GM13977 (cell line): ENCODE measurements around the gene DNAJC5G.

Experiments
- DNase-seq: peaks from one replicate; pipeline ENCODE4 v3.0.0; 2012; ENCODE audit warnings: low spot score
- in situ Hi-C: fragments of 300-500 bp; cut with MboI; formaldehyde crosslinking; loops from one replicate; pipeline ENCODE4 v1.12.0; 2022; ENCODE audit warnings: low sequenced_read_pairs, low pct_unique_long_range_greater_than_20kb, mixed read lengths, inconsistent platforms; ENCODE audit not compliant: unreplicated experiment
- TF ChIP-seq, protein P1 (sequence below): IDR thresholded peaks from 2 replicates; pipeline ENCODE4 v1.5.1; 2012; ENCODE audit warnings: mild to moderate bottlenecking, control low read depth; ENCODE audit not compliant: insufficient read depth; ENCODE audit errors: extremely low read depth, missing control alignments

The DNAJC5G gene

DNA sequence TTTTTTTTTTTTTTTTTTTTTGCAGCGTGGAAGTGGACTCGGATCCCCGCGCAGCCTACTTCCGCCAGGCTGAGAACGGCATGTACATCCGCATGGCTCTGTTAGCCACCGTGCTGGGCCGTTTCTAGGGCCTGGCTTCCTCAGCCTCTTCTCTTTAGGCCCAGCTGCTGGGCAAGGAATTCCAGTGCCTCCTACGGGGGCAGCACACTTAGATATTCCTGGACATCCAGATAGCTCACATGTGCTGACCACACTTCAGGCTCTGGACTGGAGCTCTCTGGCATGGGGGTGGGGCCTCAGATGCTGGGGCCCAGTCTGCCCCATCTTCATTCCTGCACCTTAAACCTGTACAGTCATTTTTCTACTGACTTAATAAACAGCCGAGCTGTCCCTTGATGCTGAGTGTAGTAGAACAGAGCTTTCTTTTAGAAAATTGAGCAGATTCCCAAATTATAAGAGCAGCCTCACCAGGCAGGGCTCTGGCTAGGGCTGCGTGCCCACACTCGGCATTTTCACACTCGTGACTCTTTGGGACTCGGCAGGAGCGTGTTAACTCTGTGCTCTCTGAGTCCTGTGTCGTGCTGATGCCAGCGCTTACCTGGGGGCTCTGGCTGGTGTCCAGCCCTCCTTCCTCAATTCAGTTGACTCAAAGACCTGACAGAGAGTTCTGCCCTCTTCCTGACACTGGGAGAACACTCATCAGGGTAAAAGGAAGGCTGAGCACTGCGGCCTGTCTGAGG lies 31.7 kb upstream of the DNAJC5G start:
- TF ChIP-seq, protein P1, sequence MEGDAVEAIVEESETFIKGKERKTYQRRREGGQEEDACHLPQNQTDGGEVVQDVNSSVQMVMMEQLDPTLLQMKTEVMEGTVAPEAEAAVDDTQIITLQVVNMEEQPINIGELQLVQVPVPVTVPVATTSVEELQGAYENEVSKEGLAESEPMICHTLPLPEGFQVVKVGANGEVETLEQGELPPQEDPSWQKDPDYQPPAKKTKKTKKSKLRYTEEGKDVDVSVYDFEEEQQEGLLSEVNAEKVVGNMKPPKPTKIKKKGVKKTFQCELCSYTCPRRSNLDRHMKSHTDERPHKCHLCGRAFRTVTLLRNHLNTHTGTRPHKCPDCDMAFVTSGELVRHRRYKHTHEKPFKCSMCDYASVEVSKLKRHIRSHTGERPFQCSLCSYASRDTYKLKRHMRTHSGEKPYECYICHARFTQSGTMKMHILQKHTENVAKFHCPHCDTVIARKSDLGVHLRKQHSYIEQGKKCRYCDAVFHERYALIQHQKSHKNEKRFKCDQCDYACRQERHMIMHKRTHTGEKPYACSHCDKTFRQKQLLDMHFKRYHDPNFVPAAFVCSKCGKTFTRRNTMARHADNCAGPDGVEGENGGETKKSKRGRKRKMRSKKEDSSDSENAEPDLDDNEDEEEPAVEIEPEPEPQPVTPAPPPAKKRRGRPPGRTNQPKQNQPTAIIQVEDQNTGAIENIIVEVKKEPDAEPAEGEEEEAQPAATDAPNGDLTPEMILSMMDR: no peak
- DNase-seq: no peak
- in situ Hi-C loops: no loop called here

DNA sequence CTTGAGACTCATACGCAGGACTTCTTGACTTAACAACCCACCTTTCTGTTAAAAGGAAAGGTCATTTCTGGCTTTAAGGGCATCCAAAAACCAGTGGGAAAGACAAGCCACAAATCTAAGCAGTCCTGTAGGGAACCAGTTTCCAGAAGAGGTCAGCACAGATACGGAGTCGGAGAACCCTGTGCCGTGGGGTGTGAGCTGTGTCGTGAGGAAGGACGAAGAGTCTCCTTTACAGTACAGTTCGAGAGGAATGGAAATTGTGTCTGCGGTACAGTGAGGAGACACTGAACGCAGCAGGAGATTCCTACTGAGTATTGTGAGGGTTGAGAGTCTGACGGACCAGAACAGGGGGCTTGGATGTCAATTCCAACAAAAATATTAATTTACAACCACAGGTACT lies 30.1 kb upstream of the DNAJC5G start:
- DNase-seq: no peak
- in situ Hi-C loops: no loop called here
- TF ChIP-seq, protein P1: no peak

GRCh38 chr2:27245626-27246025 lies 29.6 kb upstream of the DNAJC5G start:
- in situ Hi-C loops: no loop called here
- no peak for DNase-seq
- TF ChIP-seq, protein P1: no peak

- no peak for DNase-seq
- TF ChIP-seq, protein P1: no peak
- in situ Hi-C loops: no loop called here
Measured at GRCh38 chr2:27247893-27248292, 27.3 kb upstream of the DNAJC5G start.

DNA sequence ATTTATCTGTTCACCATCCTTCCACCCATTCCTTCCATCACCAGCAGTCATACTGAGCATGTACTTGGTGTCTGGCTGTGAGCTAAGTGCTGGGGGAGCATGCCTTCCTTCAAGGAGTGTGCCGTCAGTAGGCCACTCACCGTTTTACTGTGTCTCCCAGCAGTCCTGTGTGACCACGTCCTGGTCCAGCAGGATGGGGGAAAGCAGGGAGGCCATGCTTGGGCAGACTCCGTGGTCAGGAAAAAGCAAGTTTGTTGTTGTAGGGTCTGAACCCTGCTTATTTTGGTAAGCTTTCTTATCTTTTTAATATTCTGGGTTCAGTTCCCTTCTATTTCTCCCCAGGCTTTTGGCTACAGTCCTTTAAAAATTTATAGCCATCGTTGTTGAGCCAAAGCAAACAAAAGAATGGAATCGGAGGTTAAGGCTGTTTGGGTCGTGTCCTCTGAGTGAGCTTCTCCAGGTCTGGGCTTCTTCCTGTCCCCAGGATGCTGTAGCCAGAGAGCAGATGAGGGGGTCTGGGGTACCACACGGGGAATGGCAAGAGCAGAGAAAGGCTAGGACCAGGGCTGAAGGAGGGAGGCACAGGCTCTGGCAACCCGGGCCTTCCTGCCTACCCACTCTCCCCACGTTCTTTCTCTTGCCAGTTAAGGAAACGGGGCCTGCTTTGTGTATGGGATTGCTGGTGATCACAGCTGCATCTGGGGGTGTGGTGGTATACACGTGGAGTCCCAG lies 25.9 kb upstream of the DNAJC5G start:
- no peak for DNase-seq
- in situ Hi-C loops: no loop called here
- TF ChIP-seq, protein P1: no peak

DNA sequence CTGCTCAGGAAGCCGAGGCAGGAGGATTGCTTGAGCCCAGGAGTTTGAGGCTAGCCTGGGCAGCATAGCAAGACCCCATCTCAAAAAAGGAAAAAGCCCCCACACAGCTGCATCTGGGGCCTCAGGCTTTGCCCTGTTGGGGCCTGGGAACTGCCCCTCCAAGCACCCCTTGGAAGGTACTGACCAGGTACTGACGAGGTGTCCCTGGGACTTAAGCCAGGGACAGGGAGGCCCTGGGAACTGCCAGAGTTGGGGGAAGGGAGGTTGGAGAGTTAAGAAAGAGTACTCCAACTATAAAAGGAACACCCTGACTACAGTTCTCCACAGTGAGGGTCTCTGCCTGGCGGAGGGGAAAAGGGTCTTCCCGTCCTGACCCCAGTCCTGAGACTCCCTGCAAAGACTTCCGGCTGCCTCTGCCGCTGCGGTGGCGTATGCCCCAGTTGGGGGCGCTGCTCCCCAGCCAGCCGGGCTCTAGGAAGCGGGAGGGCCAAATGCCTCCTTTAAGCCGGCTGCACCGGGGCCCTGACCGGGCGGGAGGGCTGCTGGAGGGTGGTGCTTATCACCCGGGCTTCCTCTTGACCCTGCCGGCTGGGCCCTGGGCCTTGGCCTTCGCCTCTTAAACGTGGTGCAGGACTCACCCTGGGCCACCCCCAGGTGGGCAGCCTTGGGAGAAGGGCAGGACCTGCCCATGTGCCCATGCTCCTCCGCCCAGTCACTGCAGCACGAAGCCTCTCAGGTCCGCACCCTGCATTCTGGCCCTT lies 25.2 kb upstream of the DNAJC5G start:
- in situ Hi-C loops: no loop called here
- peak; percentile 82 for DNase-seq
- TF ChIP-seq, protein P1: peak; percentile 86
